GM12878 (cell line): ENCODE data around the gene STPG4. TPM values are rescaled to one million over a fixed set of nuclear protein-coding genes. Genes with fewer than 3 reads are reported as not detected.

Experiments
- ATAC-seq: fragments of 200-7000 bp; cut with Tn5 transposase; 3 replicates; pipeline ENCODE4 v1.9.1; 2020; ENCODE audit warnings: mild to moderate bottlenecking, moderate library complexity
- BruUV-seq: library from RNA; stranded (reverse); fragments of 400-500 nt; replicated peaks from 2 replicates; lab custom pipeline; 2021; lab: Mats Ljungman, UMichigan
- CTCF ChIA-PET: fragments of 300-600 bp; sonication (Branson Sonifier 250); formaldehyde crosslinking; extraction: SDS; loops from one replicate; lab custom pipeline; 2021; ENCODE audit warnings: inconsistent platforms; lab: Yijun Ruan, JAX
- POLR2A ChIA-PET: fragments of 350-600 bp; formaldehyde crosslinking; extraction: SDS; loops from one replicate; lab custom pipeline; 2021; ENCODE audit warnings: inconsistent platforms; lab: Charles Lee
- RAD21 ChIA-PET: fragments of 300-600 bp; sonication (Branson Sonifier 250); formaldehyde crosslinking; loops from one replicate; lab custom pipeline; 2023; ENCODE audit warnings: antibody characterized with exemption; ENCODE audit not compliant: unreplicated experiment; lab: Charles Lee
- SMC1A ChIA-PET: fragments of 300-600 bp; sonication (Branson Sonifier 250); formaldehyde crosslinking; loops from one replicate; lab custom pipeline; 2023; ENCODE audit not compliant: unreplicated experiment, uncharacterized antibody; lab: Charles Lee
- DNase-seq: peaks from one replicate; pipeline ENCODE4 v3.0.0-alpha.2; 2011; ENCODE audit warnings: low read depth, low spot score
- FAIRE-seq: peaks from 3 replicates; lab custom pipeline; 2011; peaks lifted over from hg19 to GRCh38; lab: Jason Lieb, UNC
- H2AFZ ChIP-seq: 2 replicates; pipeline ENCODE4 v1.6.0; 2011; ENCODE audit warnings: low read depth, low read length, control low read depth; ENCODE audit not compliant: control insufficient read depth
- H3K27ac ChIP-seq: 2 replicates; pipeline ENCODE4 v1.5.1; 2011; ENCODE audit warnings: control low read depth; ENCODE audit not compliant: control insufficient read depth, insufficient read depth
- H3K27me3 ChIP-seq, 2 experiments: replicated peaks in 1 of 2; 2 replicates each; pipeline versions ENCODE4 v1.6.0 to v1.6.1; 2011; ENCODE audit warnings: low read length in 1 of 2; ENCODE audit not compliant: control insufficient read depth in 2 of 2, insufficient read depth in 2 of 2
- H3K36me3 ChIP-seq, 2 experiments: 2 replicates each; pipeline ENCODE4 v1.5.1; 2011; ENCODE audit warnings: low read length in 1 of 2; ENCODE audit not compliant: control insufficient read depth in 2 of 2, insufficient read depth in 2 of 2
- H3K4me1 ChIP-seq: 2 replicates; pipeline ENCODE4 v1.6.1; 2011; ENCODE audit warnings: mild to moderate bottlenecking, low read length, moderate library complexity, mixed read lengths; ENCODE audit not compliant: control insufficient read depth, insufficient read depth
- H3K4me2 ChIP-seq: 2 replicates; pipeline ENCODE4 v1.6.0; 2011; ENCODE audit warnings: control low read depth; ENCODE audit not compliant: control insufficient read depth, insufficient read depth
- H3K4me3 ChIP-seq: fragments of 200-600 bp; sonication (generic); 2 replicates; pipeline ENCODE4 v1.5.1; 2016
- H3K79me2 ChIP-seq: 2 replicates; pipeline ENCODE4 v1.6.0; 2011; ENCODE audit warnings: low read length; ENCODE audit not compliant: control insufficient read depth, insufficient read depth
- H3K9ac ChIP-seq: 2 replicates; pipeline ENCODE4 v1.8.0; 2011; ENCODE audit warnings: low read length, control low read depth, mixed read lengths; ENCODE audit not compliant: control insufficient read depth, insufficient read depth
- H3K9me3 ChIP-seq: replicated peaks from 3 replicates; pipeline ENCODE4 v1.5.1; 2011; ENCODE audit warnings: mild to moderate bottlenecking, low read length; ENCODE audit not compliant: control insufficient read depth, insufficient read depth
- H4K20me1 ChIP-seq: 2 replicates; pipeline ENCODE4 v1.6.0; 2011; ENCODE audit not compliant: control insufficient read depth, insufficient read depth
- EED ChIP-seq: sonication (generic); IDR thresholded peaks from 2 replicates; pipeline ENCODE4 v1.6.1; 2016; ENCODE audit warnings: antibody characterized with exemption, low read depth
- IKZF1 ChIP-seq: fragments of 450-650 bp; conservative IDR thresholded peaks from 2 replicates; pipeline ENCODE4 v1.6.1; 2017; ENCODE audit warnings: antibody characterized with exemption, mild to moderate bottlenecking
- MEF2A ChIP-seq: IDR thresholded peaks from 2 replicates; pipeline ENCODE4 v1.6.1; 2011; ENCODE audit warnings: low read depth, mild to moderate bottlenecking, low read length, moderate library complexity; ENCODE audit not compliant: insufficient read depth
- MTA2 ChIP-seq: fragments of 450-650 bp; IDR thresholded peaks from 2 replicates; pipeline ENCODE4 v1.6.1; 2016; ENCODE audit warnings: low read depth, mild to moderate bottlenecking, moderate library complexity
- NFXL1 ChIP-seq: fragments of 450-650 bp; IDR thresholded peaks from 2 replicates; pipeline ENCODE4 v1.6.1; 2017; ENCODE audit warnings: antibody characterized with exemption, mild to moderate bottlenecking, borderline replicate concordance
- PAX8 ChIP-seq: fragments of 450-650 bp; IDR thresholded peaks from 2 replicates; pipeline ENCODE4 v1.6.1; 2017; ENCODE audit warnings: mild to moderate bottlenecking, moderate library complexity
- SMARCA5 ChIP-seq: fragments of 450-650 bp; IDR thresholded peaks from 2 replicates; pipeline ENCODE4 v1.6.1; 2017; ENCODE audit warnings: mild to moderate bottlenecking
- SRF ChIP-seq, 2 experiments: IDR thresholded peaks; 2 replicates each; pipeline ENCODE4 v1.6.1; 2011; ENCODE audit warnings: low read depth in 2 of 2, low read length in 2 of 2, mild to moderate bottlenecking in 1 of 2, moderate library complexity in 1 of 2
- STAT3 ChIP-seq: IDR thresholded peaks from 2 replicates; pipeline ENCODE4 v1.6.1; 2011; ENCODE audit warnings: low read depth, low read length, improper control_type of control experiment
- WGBS: methylation state at CpG from one replicate; pipeline ENCODE4 v1.1.6; 2016; ENCODE audit warnings: low lambda C conversion rate; ENCODE audit not compliant: insufficient replicate concordance, insufficient coverage; ENCODE audit errors: missing lambda C conversion rate; 5-methylcytosine and 5-hydroxymethylcytosine counted together
- in situ Hi-C: fragments of 300-500 bp; cut with MboI; formaldehyde crosslinking; loops from 9 replicates; pipeline ENCODE4 v1.14.3; 2018; ENCODE audit warnings: mixed read lengths
- intact Hi-C: fragments of 100-400 bp; cut with micrococcal nuclease; formaldehyde crosslinking; loops from one replicate; pipeline ENCODE4 v1.14.2; 2022; ENCODE audit not compliant: unreplicated experiment
- polyA plus RNA-seq, 11 experiments: library from polyadenylated mRNA; depleted of rRNA in 4 of 11; unstranded in 6 of 11; stranded (reverse) in 5 of 11; fragments of >200 nt; fragmentation: Nextera tagmentation in 4 of 11; fragmentation: Illumina TruSeq in 1 of 11; extraction: Ambion mirVana in 4 of 11; extraction: Trizol in 1 of 11; gene quantifications; 1 replicate in 1 of 11; 2 replicates in 10 of 11; pipeline versions ENCODE4 v1.2.1 to v1.2.3, GENCODE V29; 2011 to 2016; ENCODE audit warnings: inconsistent platforms in 2 of 11, missing spikeins in 2 of 11, low read depth in 1 of 11
- total RNA-seq, 4 experiments: library from RNA; depleted of rRNA in 3 of 4; stranded (reverse); fragments of >200 nt in 3 of 4; fragmentation: Illumina TruSeq in 1 of 4; extraction: Trizol in 1 of 4; gene quantifications; 2 replicates each; pipeline versions ENCODE4 v1.2.1 to v1.2.3, GENCODE V29; 2013 to 2021
- TF ChIP-seq, protein P1 (sequence below), 3 experiments: IDR thresholded peaks in 2 of 3; conservative IDR thresholded peaks in 1 of 3; 2 replicates each; pipeline ENCODE4 v1.5.1; 2011; ENCODE audit warnings: low read depth in 3 of 3, low read length in 3 of 3, mild to moderate bottlenecking in 3 of 3, control low read depth in 2 of 3, moderate library complexity in 2 of 3, inconsistent platforms in 1 of 3, mixed read lengths in 1 of 3; ENCODE audit not compliant: control insufficient read depth in 2 of 3, insufficient read depth in 1 of 3; ENCODE audit errors: extremely low read depth in 1 of 3
- TF ChIP-seq, protein P2 (sequence below): IDR thresholded peaks from 2 replicates; pipeline ENCODE4 v1.6.1; 2011; ENCODE audit warnings: low read depth, low read length, improper control_type of control experiment, borderline replicate concordance

The STPG4 gene
- total and polyA plus RNA-seq, 10 of the 15 experiments (the other 5 are each of a cell fraction or from before 2014, with no cell fraction given): 0.10 to 0.29 (median 0.19) TPM; not detected in 3

DNA sequence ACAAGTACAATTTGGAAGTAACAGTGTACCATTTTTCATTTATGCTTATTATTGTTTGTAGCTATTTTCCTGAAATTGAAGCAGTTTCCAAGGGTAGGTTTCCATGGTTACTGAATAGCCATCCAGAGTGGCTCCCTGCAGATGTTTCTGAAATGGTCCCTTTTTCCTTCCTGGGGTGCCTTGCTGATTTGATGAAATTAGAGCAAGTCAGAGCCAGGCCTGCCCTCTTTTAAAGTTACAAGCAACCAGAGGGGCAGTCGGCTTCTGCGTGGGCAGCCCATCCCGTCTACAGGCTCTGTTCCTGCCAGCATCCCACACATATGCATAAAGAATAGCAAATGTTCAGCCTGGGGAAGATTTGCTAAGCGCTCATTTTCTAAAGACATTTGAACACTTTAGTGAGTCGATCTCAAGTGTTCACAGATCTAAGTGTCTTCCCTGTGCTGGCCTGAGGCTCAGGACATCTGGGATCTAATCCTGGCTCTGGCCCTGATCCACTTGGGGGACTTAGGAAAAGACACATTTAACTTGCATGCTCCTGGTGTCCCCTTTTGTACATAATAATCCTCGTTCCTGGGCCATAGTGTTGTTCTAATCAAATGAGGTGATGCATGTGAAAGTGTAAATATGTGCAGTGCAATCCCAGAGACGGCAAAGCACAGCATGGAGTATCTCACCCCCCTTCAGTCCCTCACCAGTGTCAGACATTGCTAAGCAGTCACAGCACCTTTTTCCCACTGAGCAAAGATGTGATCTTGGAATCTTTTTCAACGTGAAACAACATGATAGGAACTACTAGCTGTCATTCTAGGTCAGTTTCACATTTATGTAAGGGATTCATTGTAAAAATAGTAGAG, 92.2 kb downstream of the STPG4 start:
- Histone ChIP-seq H3K27me3 (no peaks in the 10 kb centered on the region), H3K79me2 (no peaks in the 10 kb centered on the region), H2AFZ (no peak overlapping the region), H3K4me2 (no peak overlapping the region), H3K27ac (no peak overlapping the region), H3K9me3 (no peaks in the 10 kb centered on the region), H3K36me3 (peaks cover 8 to 14% of the 10 kb centered on the region in 2 experiments; a peak in 3 of 4 replicates), H3K9ac (no peak overlapping the region), H3K4me3 (no peak overlapping the region), H3K4me1 (no peaks in the 10 kb centered on the region), H4K20me1 (no peaks in the 10 kb centered on the region)
- SMC1A ChIA-PET: no interaction called here
- DNase-seq (no peak), FAIRE-seq (no peak), ATAC-seq (no peak)
- 81% methylated on average over 8 of the region's 8 CpGs for WGBS
- POLR2A ChIA-PET: no interaction called here
- CTCF ChIA-PET: interaction anchor here (1.0 to 1.1 kb wide), 2 partner anchors 27 to 260 kb away, joined by 3 read pairs; no protein-coding TSS in a partner anchor
- no TSS peak for BruUV-seq
- RAD21 ChIA-PET: no interaction called here
- TF ChIP-seq SMARCA5 (no peak), EED (no peak)
- intact Hi-C loops: no loop called here
- in situ Hi-C loops: no loop called here

DNA sequence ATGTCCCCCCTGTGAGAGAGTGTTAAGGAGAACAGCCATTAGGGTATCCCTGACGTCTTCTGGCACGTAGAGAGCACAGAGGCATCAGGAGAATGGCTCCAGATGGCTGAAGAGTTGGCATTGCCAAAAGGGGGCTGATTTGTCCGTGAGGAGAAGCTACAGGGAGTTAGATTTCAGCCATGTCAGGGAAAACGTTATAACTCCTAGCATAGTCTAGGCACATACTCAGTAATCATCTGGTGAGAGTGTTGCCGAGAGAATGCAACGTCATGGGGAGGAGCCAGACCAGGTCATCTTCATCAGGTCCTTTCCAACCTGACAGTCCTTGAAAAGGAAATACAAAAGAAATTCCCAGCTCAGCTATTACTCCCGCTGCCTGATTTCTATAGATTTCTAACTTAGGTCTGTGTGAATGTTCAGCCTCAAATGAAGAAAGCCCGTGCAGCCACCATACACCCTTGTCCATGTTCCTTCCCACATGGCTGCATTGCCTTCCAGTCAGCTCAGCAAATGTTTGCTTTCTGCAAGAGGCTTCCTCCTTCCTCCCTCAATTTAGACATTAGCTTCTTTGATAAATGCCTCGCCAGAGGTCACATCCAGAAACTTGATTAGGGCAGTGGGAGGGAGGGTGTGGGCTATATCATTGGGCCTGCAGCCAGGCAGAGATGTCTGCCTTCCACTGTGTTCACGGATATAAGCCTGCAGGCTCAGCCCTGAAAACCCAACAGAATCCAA, 93.0 kb downstream of the STPG4 start:
- Histone ChIP-seq H3K36me3 (peaks cover 8 to 14% of the 10 kb centered on the region in 2 experiments; a peak in 3 of 4 replicates), H3K79me2 (no peaks in the 10 kb centered on the region), H3K9me3 (no peaks in the 10 kb centered on the region), H3K27me3 (no peaks in the 10 kb centered on the region), H2AFZ (no peak overlapping the region), H3K4me3 (no peak overlapping the region), H3K4me1 (peaks cover 5% of the 10 kb centered on the region), H3K27ac (no peak overlapping the region), H3K9ac (no peak overlapping the region), H3K4me2 (no peak overlapping the region), H4K20me1 (no peaks in the 10 kb centered on the region)
- no TSS peak for BruUV-seq
- CTCF ChIA-PET: interaction anchor here (1.0 to 1.1 kb wide), 2 partner anchors 27 to 261 kb away, joined by 3 read pairs; no protein-coding TSS in a partner anchor
- FAIRE-seq: no peak
- RAD21 ChIA-PET: no interaction called here
- SMC1A ChIA-PET: interaction anchor here (0.6 kb wide), 1 partner anchor 126 kb away, joined by 3 read pairs; no protein-coding TSS in a partner anchor
- no peak for ATAC-seq
- WGBS: 87% methylated on average over 10 of the region's 10 CpGs
- in situ Hi-C loops (no loop called here), intact Hi-C loops (no loop called here)
- DNase-seq: no peak
- POLR2A ChIA-PET: no interaction called here
- TF ChIP-seq MTA2: no peak
- TF ChIP-seq SRF (IDR thresholded peaks at IDR 0.05; ENCODE audit: low read depth in 2 of 2, low read length in 2 of 2): no peak
- TF ChIP-seq, protein P1, sequence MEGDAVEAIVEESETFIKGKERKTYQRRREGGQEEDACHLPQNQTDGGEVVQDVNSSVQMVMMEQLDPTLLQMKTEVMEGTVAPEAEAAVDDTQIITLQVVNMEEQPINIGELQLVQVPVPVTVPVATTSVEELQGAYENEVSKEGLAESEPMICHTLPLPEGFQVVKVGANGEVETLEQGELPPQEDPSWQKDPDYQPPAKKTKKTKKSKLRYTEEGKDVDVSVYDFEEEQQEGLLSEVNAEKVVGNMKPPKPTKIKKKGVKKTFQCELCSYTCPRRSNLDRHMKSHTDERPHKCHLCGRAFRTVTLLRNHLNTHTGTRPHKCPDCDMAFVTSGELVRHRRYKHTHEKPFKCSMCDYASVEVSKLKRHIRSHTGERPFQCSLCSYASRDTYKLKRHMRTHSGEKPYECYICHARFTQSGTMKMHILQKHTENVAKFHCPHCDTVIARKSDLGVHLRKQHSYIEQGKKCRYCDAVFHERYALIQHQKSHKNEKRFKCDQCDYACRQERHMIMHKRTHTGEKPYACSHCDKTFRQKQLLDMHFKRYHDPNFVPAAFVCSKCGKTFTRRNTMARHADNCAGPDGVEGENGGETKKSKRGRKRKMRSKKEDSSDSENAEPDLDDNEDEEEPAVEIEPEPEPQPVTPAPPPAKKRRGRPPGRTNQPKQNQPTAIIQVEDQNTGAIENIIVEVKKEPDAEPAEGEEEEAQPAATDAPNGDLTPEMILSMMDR (IDR thresholded peaks at IDR 0.05 in 2 of 3, conservative IDR thresholded peaks at IDR 0.05 in 1 of 3; ENCODE audit: control insufficient read depth in 2 of 3, extremely low read depth in 1 of 3, insufficient read depth in 1 of 3, low read depth in 3 of 3, low read length in 3 of 3): no peak
- no peak for TF ChIP-seq IKZF1
- no peak for TF ChIP-seq PAX8
- no peak for TF ChIP-seq STAT3
- TF ChIP-seq MEF2A: no peak
- TF ChIP-seq, protein P2, sequence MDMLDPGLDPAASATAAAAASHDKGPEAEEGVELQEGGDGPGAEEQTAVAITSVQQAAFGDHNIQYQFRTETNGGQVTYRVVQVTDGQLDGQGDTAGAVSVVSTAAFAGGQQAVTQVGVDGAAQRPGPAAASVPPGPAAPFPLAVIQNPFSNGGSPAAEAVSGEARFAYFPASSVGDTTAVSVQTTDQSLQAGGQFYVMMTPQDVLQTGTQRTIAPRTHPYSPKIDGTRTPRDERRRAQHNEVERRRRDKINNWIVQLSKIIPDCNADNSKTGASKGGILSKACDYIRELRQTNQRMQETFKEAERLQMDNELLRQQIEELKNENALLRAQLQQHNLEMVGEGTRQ: no peak
- TF ChIP-seq NFXL1: no peak
